Endometrium (tissue), 2 donors: Measurements from ENCODE around the gene TMEM233.
"Not testable (repeated sequence)": the region's sequence is repeated elsewhere in the genome, so short reads cannot be mapped to it uniquely, and the experiment has no call there.

ENCODE experiments used
- FAIRE-seq: peaks from 2 replicates; lab custom pipeline; 2012; peaks lifted over from hg19 to GRCh38; lab: Jason Lieb, UNC
- donor health status: control.
- donor health status: control.

Gene TMEM233

GRCh38 chr12:119658166-119658565 lies 64.6 kb downstream of the TMEM233 start:
- FAIRE-seq, result not testable (repeated sequence)

GRCh38 chr12:119659289-119659897 lies 65.8 kb downstream of the TMEM233 start:
- FAIRE-seq, result no peak

GRCh38 chr12:119660076-119660475 lies 66.5 kb downstream of the TMEM233 start:
- no peak for FAIRE-seq

GRCh38 chr12:119661882-119662281 lies 68.3 kb downstream of the TMEM233 start:
- FAIRE-seq, result no peak

GRCh38 chr12:119664642-119665041 lies 71.1 kb downstream of the TMEM233 start:
- FAIRE-seq, result no peak

- FAIRE-seq, result no peak
Observed at GRCh38 chr12:119665164-119665929, 71.8 kb downstream of the TMEM233 start.

- no peak for FAIRE-seq
Observed at GRCh38 chr12:119666226-119666795, 72.7 kb downstream of the TMEM233 start.

GRCh38 chr12:119666900-119667576 lies 73.5 kb downstream of the TMEM233 start:
- FAIRE-seq, result no peak

GRCh38 chr12:119667577-119668323 lies 74.2 kb downstream of the TMEM233 start, which contains the start of gene PRKAB1:
Gene PRKAB1, plus strand, starts transcription at chr12:119668133. Its CDS starts 112 bp downstream, at chr12:119668245.
- no peak for FAIRE-seq

- FAIRE-seq, result no peak
Observed at GRCh38 chr12:119668324-119668841, 74.8 kb downstream of the TMEM233 start.

- FAIRE-seq, result no peak
Observed at GRCh38 chr12:119669744-119670472, 76.3 kb downstream of the TMEM233 start.

GRCh38 chr12:119671070-119671469 lies 77.5 kb downstream of the TMEM233 start:
- no peak for FAIRE-seq

- FAIRE-seq, result no peak
Observed at GRCh38 chr12:119672194-119672593, 78.6 kb downstream of the TMEM233 start.

GRCh38 chr12:119673634-119674033 lies 80.1 kb downstream of the TMEM233 start:
- FAIRE-seq, result no peak

- FAIRE-seq, result no peak
Observed at GRCh38 chr12:119674560-119674959, 81.0 kb downstream of the TMEM233 start.

GRCh38 chr12:119676022-119676421 lies 82.4 kb downstream of the TMEM233 start:
- FAIRE-seq, result no peak

GRCh38 chr12:119676573-119676972 lies 83.0 kb downstream of the TMEM233 start:
- no peak for FAIRE-seq

GRCh38 chr12:119678459-119678858 lies 84.9 kb downstream of the TMEM233 start:
- no peak for FAIRE-seq

GRCh38 chr12:119679081-119679480 lies 85.5 kb downstream of the TMEM233 start:
- FAIRE-seq, result no peak

GRCh38 chr12:119679490-119679889 lies 85.9 kb downstream of the TMEM233 start:
- FAIRE-seq, result no peak

GRCh38 chr12:119681111-119681510 lies 87.5 kb downstream of the TMEM233 start:
- no peak for FAIRE-seq
